Astrocyte (in vitro differentiated cells and primary cell): ENCODE results near the gene EMC7. TPM values are rescaled to one million over a fixed set of nuclear protein-coding genes. Genes with fewer than 3 reads are reported as not detected.
A peak's percentile ranks its signal among the peaks of the same experiment; 100 is the strongest.

Source experiments
- DNase-seq: peaks from one replicate; pipeline ENCODE4 v3.0.0-alpha.2; 2010; ENCODE audit warnings: low read depth
- FAIRE-seq: peaks from 2 replicates; lab custom pipeline; 2011; peaks lifted over from hg19 to GRCh38; lab: Jason Lieb, UNC
- H2AFZ ChIP-seq: 2 replicates; pipeline ENCODE4 v1.6.0; 2012; ENCODE audit warnings: low read depth, low read length, inconsistent platforms
- H3K27ac ChIP-seq: 2 replicates; pipeline ENCODE4 v1.5.1; 2011; ENCODE audit warnings: low read depth, low read length, inconsistent platforms
- H3K27me3 ChIP-seq: 2 replicates; pipeline ENCODE4 v1.6.0; 2011; ENCODE audit warnings: low read length, inconsistent platforms; ENCODE audit not compliant: insufficient read depth
- H3K36me3 ChIP-seq: 2 replicates; pipeline ENCODE4 v1.5.1; 2011; ENCODE audit warnings: low read length, inconsistent platforms; ENCODE audit not compliant: insufficient read depth
- H3K4me1 ChIP-seq: 2 replicates; pipeline ENCODE4 v1.5.1; 2011; ENCODE audit warnings: low read length, inconsistent platforms; ENCODE audit not compliant: insufficient read depth
- H3K4me2 ChIP-seq: 2 replicates; pipeline ENCODE4 v1.6.0; 2012; ENCODE audit warnings: low read length, inconsistent platforms
- H3K4me3 ChIP-seq: 2 replicates; pipeline ENCODE4 v1.5.1; 2011; ENCODE audit warnings: low read depth, mild to moderate bottlenecking, low read length, inconsistent platforms; ENCODE audit not compliant: insufficient read depth
- H3K79me2 ChIP-seq: 2 replicates; pipeline ENCODE4 v1.6.0; 2012; ENCODE audit warnings: mild to moderate bottlenecking, low read length, inconsistent platforms; ENCODE audit not compliant: insufficient read depth
- H3K9ac ChIP-seq: 2 replicates; pipeline ENCODE4 v1.6.0; 2012; ENCODE audit warnings: mild to moderate bottlenecking, low read length, inconsistent platforms
- H3K9me3 ChIP-seq: 2 replicates; pipeline ENCODE4 v1.5.1; 2012; ENCODE audit warnings: low read depth, mild to moderate bottlenecking, low read length, inconsistent platforms; ENCODE audit not compliant: insufficient read depth
- H4K20me1 ChIP-seq: 2 replicates; pipeline ENCODE4 v1.6.0; 2012; ENCODE audit warnings: low read length, inconsistent platforms; ENCODE audit not compliant: insufficient read depth
- H3K27ac Mint-ChIP-seq: one replicate; pipeline ENCODE4 v1.8.0; 2021; ENCODE audit warnings: mild to moderate bottlenecking, mixed read lengths; ENCODE audit not compliant: unreplicated experiment
- H3K27me3 Mint-ChIP-seq: one replicate; pipeline ENCODE4 v1.8.0; 2021; ENCODE audit warnings: low read depth, mixed read lengths; ENCODE audit not compliant: unreplicated experiment
- H3K36me3 Mint-ChIP-seq: one replicate; pipeline ENCODE4 v1.8.0; 2021; ENCODE audit warnings: low read depth, mixed read lengths; ENCODE audit not compliant: unreplicated experiment
- H3K4me1 Mint-ChIP-seq: one replicate; pipeline ENCODE4 v1.8.0; 2021; ENCODE audit warnings: low read depth, mixed read lengths; ENCODE audit not compliant: unreplicated experiment
- H3K4me3 Mint-ChIP-seq: one replicate; pipeline ENCODE4 v1.8.0; 2021; ENCODE audit warnings: mild to moderate bottlenecking, moderate library complexity, mixed read lengths; ENCODE audit not compliant: unreplicated experiment
- H3K9me3 Mint-ChIP-seq: one replicate; pipeline ENCODE4 v1.8.0; 2021; ENCODE audit warnings: mild to moderate bottlenecking, mixed read lengths; ENCODE audit not compliant: unreplicated experiment
- EZH2 ChIP-seq: IDR thresholded peaks from 2 replicates; pipeline ENCODE4 v1.6.1; 2012; ENCODE audit warnings: mild to moderate bottlenecking, low read length, inconsistent platforms; ENCODE audit not compliant: insufficient read depth
- total RNA-seq: library from RNA; stranded (reverse); gene quantifications from 2 replicates; pipeline ENCODE4 v1.2.1, GENCODE V29; 2021
- TF ChIP-seq, protein P1 (sequence below): IDR thresholded peaks from 2 replicates; pipeline ENCODE4 v1.5.1; 2011; ENCODE audit warnings: low read depth, mild to moderate bottlenecking, inconsistent platforms, low read length, moderate library complexity; ENCODE audit not compliant: insufficient read depth

The EMC7 gene
- total RNA-seq, 1 donor from 2014 or later, result 120 TPM

- Histone ChIP-seq H2AFZ (no peak overlapping the region), H3K27me3 (no peaks in the 10 kb centered on the region), H3K27ac (no peak overlapping the region), H3K4me2 (no peak overlapping the region), H3K4me3 (no peak overlapping the region), H3K9ac (no peak overlapping the region), H4K20me1 (no peaks in the 10 kb centered on the region), H3K4me1 (peaks cover 16% of the 10 kb centered on the region), H3K9me3 (no peaks in the 10 kb centered on the region), H3K79me2 (no peaks in the 10 kb centered on the region), H3K36me3 (no peaks in the 10 kb centered on the region)
- no peak overlapping the region for H3K27ac Mint-ChIP-seq
- H3K27me3 Mint-ChIP-seq, result no peaks in the 10 kb centered on the region
- TF ChIP-seq EZH2, result no peak
- TF ChIP-seq, protein P1, sequence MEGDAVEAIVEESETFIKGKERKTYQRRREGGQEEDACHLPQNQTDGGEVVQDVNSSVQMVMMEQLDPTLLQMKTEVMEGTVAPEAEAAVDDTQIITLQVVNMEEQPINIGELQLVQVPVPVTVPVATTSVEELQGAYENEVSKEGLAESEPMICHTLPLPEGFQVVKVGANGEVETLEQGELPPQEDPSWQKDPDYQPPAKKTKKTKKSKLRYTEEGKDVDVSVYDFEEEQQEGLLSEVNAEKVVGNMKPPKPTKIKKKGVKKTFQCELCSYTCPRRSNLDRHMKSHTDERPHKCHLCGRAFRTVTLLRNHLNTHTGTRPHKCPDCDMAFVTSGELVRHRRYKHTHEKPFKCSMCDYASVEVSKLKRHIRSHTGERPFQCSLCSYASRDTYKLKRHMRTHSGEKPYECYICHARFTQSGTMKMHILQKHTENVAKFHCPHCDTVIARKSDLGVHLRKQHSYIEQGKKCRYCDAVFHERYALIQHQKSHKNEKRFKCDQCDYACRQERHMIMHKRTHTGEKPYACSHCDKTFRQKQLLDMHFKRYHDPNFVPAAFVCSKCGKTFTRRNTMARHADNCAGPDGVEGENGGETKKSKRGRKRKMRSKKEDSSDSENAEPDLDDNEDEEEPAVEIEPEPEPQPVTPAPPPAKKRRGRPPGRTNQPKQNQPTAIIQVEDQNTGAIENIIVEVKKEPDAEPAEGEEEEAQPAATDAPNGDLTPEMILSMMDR, result no peak
- H3K9me3 Mint-ChIP-seq, result no peaks in the 10 kb centered on the region
- DNase-seq (no peak), FAIRE-seq (no peak)
- H3K4me3 Mint-ChIP-seq, result no peak overlapping the region
- peaks cover 17% of the 10 kb centered on the region for H3K4me1 Mint-ChIP-seq
- H3K36me3 Mint-ChIP-seq, result no peaks in the 10 kb centered on the region
Measured at GRCh38 chr15:34059946-34060345, 41.7 kb downstream of the EMC7 start.

GRCh38 chr15:34059476-34059875 lies 42.2 kb downstream of the EMC7 start:
- Histone ChIP-seq H3K4me1 (peaks cover 16% of the 10 kb centered on the region), H3K4me2 (no peak overlapping the region), H2AFZ (no peak overlapping the region), H3K36me3 (no peaks in the 10 kb centered on the region), H3K9me3 (no peaks in the 10 kb centered on the region), H3K9ac (no peak overlapping the region), H4K20me1 (no peaks in the 10 kb centered on the region), H3K4me3 (no peak overlapping the region), H3K79me2 (no peaks in the 10 kb centered on the region), H3K27ac (no peak overlapping the region), H3K27me3 (no peaks in the 10 kb centered on the region)
- Mint-ChIP-seq H3K27ac (no peak overlapping the region), H3K36me3 (no peaks in the 10 kb centered on the region), H3K27me3 (no peaks in the 10 kb centered on the region), H3K4me3 (no peak overlapping the region), H3K4me1 (peaks cover 17% of the 10 kb centered on the region), H3K9me3 (no peaks in the 10 kb centered on the region)
- DNase-seq, result no peak
- TF ChIP-seq, protein P1, result no peak
- TF ChIP-seq EZH2, result no peak
- FAIRE-seq, result no peak

GRCh38 chr15:34056911-34057310 lies 44.8 kb downstream of the EMC7 start:
- FAIRE-seq (peak; percentile 85), DNase-seq (no peak)
- no peaks in the 10 kb centered on the region for H3K27me3 ChIP-seq
- TF ChIP-seq, protein P1, result no peak
- no peak for TF ChIP-seq EZH2
- Mint-ChIP-seq H3K9me3 (peaks cover 14% of the 10 kb centered on the region), H3K27ac (peak overlapping the region; percentile 92), H3K4me3 (no peak overlapping the region), H3K27me3 (no peaks in the 10 kb centered on the region), H3K36me3 (peaks cover 3% of the 10 kb centered on the region), H3K4me1 (peaks cover 17% of the 10 kb centered on the region)
- H3K4me2 ChIP-seq, result peak overlapping the region; percentile 74
- H3K27ac ChIP-seq, result peak overlapping the region; percentile 78
- H3K9ac ChIP-seq, result peak overlapping the region; percentile 56
- H3K79me2 ChIP-seq, result no peaks in the 10 kb centered on the region
- no peaks in the 10 kb centered on the region for H4K20me1 ChIP-seq
- H3K4me1 ChIP-seq, result peaks cover 16% of the 10 kb centered on the region
- H3K9me3 ChIP-seq, result no peaks in the 10 kb centered on the region
- H3K36me3 ChIP-seq, result no peaks in the 10 kb centered on the region
- H3K4me3 ChIP-seq, result no peak overlapping the region
- H2AFZ ChIP-seq, result peak overlapping the region; percentile 22
